A673 (cell line): ENCODE results near the gene ATP8A2. TPM values are rescaled to one million over a fixed set of nuclear protein-coding genes. Genes with fewer than 3 reads are reported as not detected.
A peak's percentile ranks its signal among the peaks of the same experiment; 100 is the strongest.

Experiments
- BruUV-seq: library from RNA; stranded (reverse); fragments of 400-500 nt; replicated peaks from 2 replicates; lab custom pipeline; 2021; lab: Mats Ljungman, UMichigan
- CTCF ChIA-PET: fragments of 300-600 bp; sonication (Branson Sonifier 250); formaldehyde crosslinking; loops from one replicate; lab custom pipeline; 2022; ENCODE audit warnings: antibody characterized with exemption; lab: Charles Lee
- POLR2A ChIA-PET: fragments of 300-600 bp; sonication (Branson Sonifier 250); formaldehyde crosslinking; loops from one replicate; lab custom pipeline; 2022; ENCODE audit warnings: antibody characterized with exemption; ENCODE audit not compliant: low non-redundant PET; lab: Charles Lee
- DNase-seq: peaks from one replicate; pipeline ENCODE4 v3.0.0-alpha.2; 2015; ENCODE audit warnings: low spot score
- H3K27ac ChIP-seq: fragments of 200-600 bp; sonication (generic); 2 replicates; pipeline ENCODE4 v1.5.1; 2016; ENCODE audit warnings: mixed run types, low read depth, mild to moderate bottlenecking, mixed read lengths, antibody characterized with exemption, low read length; ENCODE audit not compliant: poor library complexity, severe bottlenecking
- H3K27me3 ChIP-seq: fragments of 200-600 bp; sonication (generic); replicated peaks from 2 replicates; pipeline ENCODE4 v1.6.1; 2017; ENCODE audit warnings: mixed run types, low read depth, mild to moderate bottlenecking, mixed read lengths, antibody characterized with exemption, low read length; ENCODE audit not compliant: insufficient read depth, poor library complexity
- H3K36me3 ChIP-seq: fragments of 200-600 bp; sonication (generic); 2 replicates; pipeline ENCODE4 v1.6.1; 2016; ENCODE audit warnings: mixed run types, mild to moderate bottlenecking, mixed read lengths, antibody characterized with exemption, low read length; ENCODE audit not compliant: insufficient read depth, poor library complexity, severe bottlenecking
- H3K4me1 ChIP-seq: fragments of 200-600 bp; sonication (generic); 2 replicates; pipeline ENCODE4 v1.6.1; 2017; ENCODE audit warnings: mixed run types, mild to moderate bottlenecking, mixed read lengths, antibody characterized with exemption, low read length; ENCODE audit not compliant: insufficient read depth, poor library complexity, severe bottlenecking
- H3K4me3 ChIP-seq: fragments of 200-600 bp; sonication (generic); 2 replicates; pipeline ENCODE4 v1.5.1; 2016; ENCODE audit warnings: low read depth, mixed run types, mild to moderate bottlenecking, mixed read lengths, low read length; ENCODE audit not compliant: poor library complexity, severe bottlenecking
- H3K9me3 ChIP-seq: fragments of 200-600 bp; sonication (generic); 2 replicates; pipeline ENCODE4 v1.6.1; 2016; ENCODE audit warnings: mixed run types, low read depth, mild to moderate bottlenecking, mixed read lengths, antibody characterized with exemption, low read length; ENCODE audit not compliant: poor library complexity, severe bottlenecking
- EZH2 ChIP-seq: fragments of 200-600 bp; sonication (generic); IDR thresholded peaks from 2 replicates; pipeline ENCODE4 v1.6.1; 2017; ENCODE audit warnings: borderline replicate concordance, low read depth, mild to moderate bottlenecking, mixed read lengths, antibody characterized with exemption, low read length; ENCODE audit not compliant: poor library complexity, severe bottlenecking
- intact Hi-C: fragments of 100-400 bp; cut with micrococcal nuclease; formaldehyde crosslinking; loops from one replicate; pipeline ENCODE4 v1.10.0; 2022; ENCODE audit not compliant: unreplicated experiment
- total RNA-seq: library from RNA; stranded (reverse); gene quantifications from 2 replicates; pipeline ENCODE4 v1.2.3, GENCODE V29; 2021
- TF ChIP-seq, protein P1 (sequence below): fragments of 300-800, 200-600 bp; sonication (generic); conservative IDR thresholded peaks from 2 replicates; pipeline ENCODE4 v1.5.1; 2017; ENCODE audit warnings: low read depth, mild to moderate bottlenecking, antibody characterized with exemption, low read length, moderate library complexity, mixed read lengths

ATP8A2 gene
- total RNA-seq, 1 experiment from 2014 or later: 0.92 TPM

DNA sequence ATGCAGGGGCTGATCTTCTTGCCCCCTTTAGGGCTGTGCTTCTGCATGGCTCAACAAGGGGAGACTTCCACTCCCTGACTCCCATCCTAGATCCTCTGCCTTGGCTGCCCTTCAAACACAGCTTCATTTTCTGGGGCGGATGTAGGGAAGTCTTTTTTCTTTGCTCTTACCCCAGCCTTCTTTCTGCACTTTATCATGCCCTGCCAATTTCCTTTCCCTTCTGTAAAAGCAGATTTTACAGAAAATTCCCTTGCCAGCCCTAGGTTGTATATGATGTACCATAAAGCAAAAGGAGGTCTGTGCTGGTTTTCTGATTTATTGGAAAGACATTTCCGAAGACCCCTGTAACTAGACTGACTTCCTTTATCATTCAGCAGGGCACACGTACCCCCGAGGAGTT, 396.6 kb downstream of the ATP8A2 start:
- no peaks in the 10 kb centered on the region for H3K36me3 ChIP-seq
- H3K27me3 ChIP-seq: no peaks in the 10 kb centered on the region
- DNase-seq: no peak
- H3K27ac ChIP-seq: no peak overlapping the region
- H3K9me3 ChIP-seq: no peaks in the 10 kb centered on the region
- BruUV-seq: no TSS peak
- TF ChIP-seq EZH2: no peak
- TF ChIP-seq, protein P1, sequence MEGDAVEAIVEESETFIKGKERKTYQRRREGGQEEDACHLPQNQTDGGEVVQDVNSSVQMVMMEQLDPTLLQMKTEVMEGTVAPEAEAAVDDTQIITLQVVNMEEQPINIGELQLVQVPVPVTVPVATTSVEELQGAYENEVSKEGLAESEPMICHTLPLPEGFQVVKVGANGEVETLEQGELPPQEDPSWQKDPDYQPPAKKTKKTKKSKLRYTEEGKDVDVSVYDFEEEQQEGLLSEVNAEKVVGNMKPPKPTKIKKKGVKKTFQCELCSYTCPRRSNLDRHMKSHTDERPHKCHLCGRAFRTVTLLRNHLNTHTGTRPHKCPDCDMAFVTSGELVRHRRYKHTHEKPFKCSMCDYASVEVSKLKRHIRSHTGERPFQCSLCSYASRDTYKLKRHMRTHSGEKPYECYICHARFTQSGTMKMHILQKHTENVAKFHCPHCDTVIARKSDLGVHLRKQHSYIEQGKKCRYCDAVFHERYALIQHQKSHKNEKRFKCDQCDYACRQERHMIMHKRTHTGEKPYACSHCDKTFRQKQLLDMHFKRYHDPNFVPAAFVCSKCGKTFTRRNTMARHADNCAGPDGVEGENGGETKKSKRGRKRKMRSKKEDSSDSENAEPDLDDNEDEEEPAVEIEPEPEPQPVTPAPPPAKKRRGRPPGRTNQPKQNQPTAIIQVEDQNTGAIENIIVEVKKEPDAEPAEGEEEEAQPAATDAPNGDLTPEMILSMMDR: no peak
- ChIA-PET POLR2A (no interaction called here), CTCF (no interaction called here)
- H3K4me3 ChIP-seq: no peak overlapping the region
- peaks cover 18% of the 10 kb centered on the region for H3K4me1 ChIP-seq
- intact Hi-C loops: no loop called here

DNA sequence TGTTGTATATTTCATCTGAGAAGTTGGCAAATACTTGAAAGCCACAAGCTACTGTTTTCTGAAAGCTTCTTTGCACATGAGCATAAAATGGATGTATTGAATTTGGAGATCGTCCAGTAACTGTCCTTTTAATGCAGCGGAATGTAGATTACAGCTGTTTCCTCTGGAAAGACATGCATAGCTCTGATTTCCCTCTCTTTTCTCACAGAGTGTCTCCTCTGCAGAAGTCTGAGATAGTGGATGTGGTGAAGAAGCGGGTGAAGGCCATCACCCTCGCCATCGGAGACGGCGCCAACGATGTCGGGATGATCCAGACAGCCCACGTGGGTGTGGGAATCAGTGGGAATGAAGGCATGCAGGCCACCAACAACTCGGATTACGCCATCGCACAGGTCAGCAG, 397.1 kb downstream of the ATP8A2 start:
- ChIA-PET CTCF (no interaction called here), POLR2A (no interaction called here)
- no peak for TF ChIP-seq EZH2
- TF ChIP-seq, protein P1: no peak
- no peak overlapping the region for H3K27ac ChIP-seq
- H3K4me1 ChIP-seq: peaks cover 18% of the 10 kb centered on the region
- intact Hi-C loops: no loop called here
- no peaks in the 10 kb centered on the region for H3K27me3 ChIP-seq
- no peaks in the 10 kb centered on the region for H3K9me3 ChIP-seq
- peak; percentile 22 for DNase-seq
- H3K4me3 ChIP-seq: no peak overlapping the region
- no TSS peak for BruUV-seq
- no peaks in the 10 kb centered on the region for H3K36me3 ChIP-seq

DNA sequence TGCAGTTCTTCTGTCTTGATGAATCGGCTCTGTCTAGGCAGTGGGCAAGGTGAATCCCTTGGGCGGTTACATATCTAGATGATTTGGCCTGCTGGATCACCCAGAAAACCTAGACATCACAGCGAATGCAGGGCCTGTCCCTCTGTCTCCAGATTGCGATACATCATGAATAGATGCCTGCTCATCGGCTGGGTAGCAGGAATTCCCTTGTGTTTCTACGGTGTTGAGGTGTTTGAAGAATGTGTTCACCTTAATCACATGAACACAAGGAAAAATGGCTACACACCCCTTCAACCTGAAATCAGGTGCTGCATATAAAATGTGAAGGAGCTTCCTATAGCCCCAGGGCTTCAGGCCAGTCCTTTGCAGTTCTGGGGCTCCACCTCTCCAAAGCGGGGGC, 398.8 kb downstream of the ATP8A2 start:
- BruUV-seq: no TSS peak
- H3K4me1 ChIP-seq: peaks cover 18% of the 10 kb centered on the region
- DNase-seq: no peak
- H3K4me3 ChIP-seq: no peak overlapping the region
- H3K27me3 ChIP-seq: no peaks in the 10 kb centered on the region
- H3K9me3 ChIP-seq: no peaks in the 10 kb centered on the region
- intact Hi-C loops: no loop called here
- TF ChIP-seq, protein P1: no peak
- TF ChIP-seq EZH2: no peak
- ChIA-PET POLR2A (no interaction called here), CTCF (no interaction called here)
- no peak overlapping the region for H3K27ac ChIP-seq
- no peaks in the 10 kb centered on the region for H3K36me3 ChIP-seq
